ENCODE measurements around the gene EPN2.

EPN2 gene

DNA sequence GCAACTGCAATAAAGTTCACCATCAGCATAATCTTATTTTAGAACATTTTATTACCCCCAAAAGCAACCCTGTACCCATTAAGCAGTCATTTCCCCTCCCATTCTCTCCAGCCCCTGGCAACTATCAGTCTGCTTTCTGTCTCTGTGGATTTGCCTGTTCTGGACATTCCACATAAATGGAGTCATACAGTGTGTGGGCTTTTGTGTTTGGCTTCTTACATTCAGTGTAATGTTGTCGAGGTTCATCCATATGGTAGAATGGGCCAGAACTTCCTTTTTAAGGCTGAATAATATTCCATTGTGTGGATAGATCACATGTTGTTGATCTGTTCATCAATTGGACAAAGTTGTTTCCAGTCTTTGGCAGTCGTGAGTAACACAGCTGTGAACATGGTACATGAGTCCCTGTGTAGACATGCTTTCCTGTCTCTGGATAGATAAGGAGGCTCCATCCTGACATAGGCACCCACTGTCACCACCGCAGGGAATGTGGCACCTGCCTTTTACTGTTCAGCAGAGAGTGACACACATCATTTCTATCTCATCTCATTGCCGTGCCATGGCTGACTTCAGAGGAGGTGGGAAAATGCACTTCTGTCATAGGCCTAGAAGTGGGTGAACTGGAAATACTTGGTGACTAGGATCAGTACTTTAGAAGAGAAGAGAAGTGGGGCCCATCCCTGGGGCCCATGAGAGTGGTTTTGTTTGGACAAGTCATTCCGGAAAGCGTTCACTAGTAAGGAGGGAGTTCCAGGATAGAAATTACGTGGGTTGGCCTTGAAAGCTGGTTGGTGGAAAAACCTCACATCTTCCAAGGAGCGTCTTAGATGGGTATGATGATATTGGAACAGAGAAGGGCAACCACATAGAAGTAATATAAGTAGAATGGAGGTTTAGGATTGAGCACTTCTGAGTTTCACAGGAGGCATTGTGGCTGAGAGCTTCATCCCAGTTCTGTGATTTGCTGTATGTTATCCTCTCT is 25.8 kb downstream of the EPN2 start:
- TF ChIP-seq FOXP2 (optimal IDR thresholded peaks at IDR 0.05; ENCODE audit: borderline replicate concordance, extremely low read depth, extremely low read length, insufficient read depth) (no peak), SIN3A (IDR thresholded peaks at IDR 0.05; ENCODE audit: borderline replicate concordance, insufficient read depth, low read length) (no peak), TAF1 (IDR thresholded peaks at IDR 0.05; ENCODE audit: borderline replicate concordance, insufficient read depth, low read length) (no peak), POLR2AphosphoS5 (IDR thresholded peaks at IDR 0.05; ENCODE audit: low read depth, low read length) (no peak)
- TF ChIP-seq, protein P1, sequence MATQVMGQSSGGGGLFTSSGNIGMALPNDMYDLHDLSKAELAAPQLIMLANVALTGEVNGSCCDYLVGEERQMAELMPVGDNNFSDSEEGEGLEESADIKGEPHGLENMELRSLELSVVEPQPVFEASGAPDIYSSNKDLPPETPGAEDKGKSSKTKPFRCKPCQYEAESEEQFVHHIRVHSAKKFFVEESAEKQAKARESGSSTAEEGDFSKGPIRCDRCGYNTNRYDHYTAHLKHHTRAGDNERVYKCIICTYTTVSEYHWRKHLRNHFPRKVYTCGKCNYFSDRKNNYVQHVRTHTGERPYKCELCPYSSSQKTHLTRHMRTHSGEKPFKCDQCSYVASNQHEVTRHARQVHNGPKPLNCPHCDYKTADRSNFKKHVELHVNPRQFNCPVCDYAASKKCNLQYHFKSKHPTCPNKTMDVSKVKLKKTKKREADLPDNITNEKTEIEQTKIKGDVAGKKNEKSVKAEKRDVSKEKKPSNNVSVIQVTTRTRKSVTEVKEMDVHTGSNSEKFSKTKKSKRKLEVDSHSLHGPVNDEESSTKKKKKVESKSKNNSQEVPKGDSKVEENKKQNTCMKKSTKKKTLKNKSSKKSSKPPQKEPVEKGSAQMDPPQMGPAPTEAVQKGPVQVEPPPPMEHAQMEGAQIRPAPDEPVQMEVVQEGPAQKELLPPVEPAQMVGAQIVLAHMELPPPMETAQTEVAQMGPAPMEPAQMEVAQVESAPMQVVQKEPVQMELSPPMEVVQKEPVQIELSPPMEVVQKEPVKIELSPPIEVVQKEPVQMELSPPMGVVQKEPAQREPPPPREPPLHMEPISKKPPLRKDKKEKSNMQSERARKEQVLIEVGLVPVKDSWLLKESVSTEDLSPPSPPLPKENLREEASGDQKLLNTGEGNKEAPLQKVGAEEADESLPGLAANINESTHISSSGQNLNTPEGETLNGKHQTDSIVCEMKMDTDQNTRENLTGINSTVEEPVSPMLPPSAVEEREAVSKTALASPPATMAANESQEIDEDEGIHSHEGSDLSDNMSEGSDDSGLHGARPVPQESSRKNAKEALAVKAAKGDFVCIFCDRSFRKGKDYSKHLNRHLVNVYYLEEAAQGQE (IDR thresholded peaks at IDR 0.05; ENCODE audit: insufficient read depth in 1 of 2, low read depth in 2 of 2, low read length in 2 of 2): no peak

DNA sequence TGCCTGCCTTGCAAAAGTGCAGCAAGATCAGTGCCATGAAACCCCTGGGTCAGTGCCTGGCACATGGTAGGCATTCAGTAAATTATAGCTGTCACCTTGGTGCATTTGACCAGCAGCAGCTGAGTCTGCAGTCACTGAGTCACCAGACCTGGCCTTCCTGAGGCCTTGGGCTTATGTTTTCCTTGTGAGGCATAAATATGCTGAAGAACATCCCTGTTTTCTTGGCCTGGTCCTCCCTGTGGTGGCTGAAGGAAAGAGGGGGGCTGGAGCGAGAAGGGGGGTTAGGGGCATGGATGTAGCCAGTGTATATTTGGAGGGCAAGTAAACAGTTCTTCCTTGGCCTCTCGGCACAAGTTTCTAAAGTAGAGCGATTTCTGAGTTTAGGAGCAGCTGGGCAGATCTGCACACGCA is 26.5 kb downstream of the EPN2 start:
- TF ChIP-seq SIN3A (IDR thresholded peaks at IDR 0.05; ENCODE audit: borderline replicate concordance, insufficient read depth, low read length) (no peak), TAF1 (IDR thresholded peaks at IDR 0.05; ENCODE audit: borderline replicate concordance, insufficient read depth, low read length) (no peak), POLR2AphosphoS5 (IDR thresholded peaks at IDR 0.05; ENCODE audit: low read depth, low read length) (no peak), FOXP2 (optimal IDR thresholded peaks at IDR 0.05; ENCODE audit: borderline replicate concordance, extremely low read depth, extremely low read length, insufficient read depth) (no peak)
- TF ChIP-seq, protein P1 (IDR thresholded peaks at IDR 0.05; ENCODE audit: insufficient read depth in 1 of 2, low read depth in 2 of 2, low read length in 2 of 2): no peak

DNA sequence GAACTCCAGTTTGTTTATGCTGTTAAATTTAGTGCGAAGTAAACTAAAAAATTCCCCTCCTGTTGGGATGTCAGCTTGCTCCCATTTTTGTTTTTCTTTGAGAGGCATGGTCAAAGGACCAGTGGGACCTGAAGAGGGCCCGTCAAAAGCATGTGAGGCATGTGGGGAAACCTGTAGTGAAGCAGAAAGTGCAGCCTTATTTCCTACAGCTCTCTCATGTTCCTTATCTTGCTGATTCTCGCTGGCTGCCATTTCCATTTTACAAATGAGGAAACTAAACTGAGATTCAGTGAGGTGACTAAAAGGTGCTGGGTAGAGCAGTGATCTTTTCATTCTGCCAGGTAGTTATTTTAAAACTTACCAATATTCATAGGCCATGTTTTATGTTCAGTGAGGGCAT is 27.1 kb downstream of the EPN2 start:
- TF ChIP-seq SIN3A (IDR thresholded peaks at IDR 0.05; ENCODE audit: borderline replicate concordance, insufficient read depth, low read length) (no peak), TAF1 (IDR thresholded peaks at IDR 0.05; ENCODE audit: borderline replicate concordance, insufficient read depth, low read length) (no peak), FOXP2 (optimal IDR thresholded peaks at IDR 0.05; ENCODE audit: borderline replicate concordance, extremely low read depth, extremely low read length, insufficient read depth) (no peak), POLR2AphosphoS5 (IDR thresholded peaks at IDR 0.05; ENCODE audit: low read depth, low read length) (no peak)
- TF ChIP-seq, protein P1 (IDR thresholded peaks at IDR 0.05; ENCODE audit: insufficient read depth in 1 of 2, low read depth in 2 of 2, low read length in 2 of 2): no peak

DNA sequence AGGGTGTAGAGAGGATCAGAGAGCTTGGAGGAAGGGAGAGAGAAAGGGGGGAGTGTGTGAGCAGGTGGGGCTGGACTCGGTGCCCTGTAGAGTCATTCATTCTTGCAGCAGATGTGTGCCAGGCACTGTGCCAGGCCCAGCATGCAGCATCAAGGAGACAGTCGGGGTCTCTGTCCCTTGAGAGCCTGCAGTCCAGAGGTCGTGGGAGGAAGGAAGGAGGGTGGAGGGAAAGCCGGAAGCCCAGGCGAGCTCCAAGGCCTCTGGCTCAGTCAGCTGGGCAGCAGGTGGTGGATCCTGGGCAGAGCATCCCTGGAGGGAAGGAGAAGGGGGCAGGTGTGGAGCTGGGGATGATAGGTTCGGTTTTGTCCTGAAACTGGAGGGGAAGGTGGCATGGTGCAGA is 27.5 kb downstream of the EPN2 start:
- TF ChIP-seq SIN3A (IDR thresholded peaks at IDR 0.05; ENCODE audit: borderline replicate concordance, insufficient read depth, low read length) (no peak), TAF1 (IDR thresholded peaks at IDR 0.05; ENCODE audit: borderline replicate concordance, insufficient read depth, low read length) (no peak), POLR2AphosphoS5 (IDR thresholded peaks at IDR 0.05; ENCODE audit: low read depth, low read length) (no peak), FOXP2 (optimal IDR thresholded peaks at IDR 0.05; ENCODE audit: borderline replicate concordance, extremely low read depth, extremely low read length, insufficient read depth) (no peak)
- TF ChIP-seq, protein P1 (IDR thresholded peaks at IDR 0.05; ENCODE audit: insufficient read depth in 1 of 2, low read depth in 2 of 2, low read length in 2 of 2): no peak
